Osteocyte (in vitro differentiated cells): ENCODE measurements around the gene OR2T8. TPM values are rescaled to one million over a fixed set of nuclear protein-coding genes. Genes with fewer than 3 reads are reported as not detected.
A peak's percentile ranks its signal among the peaks of the same experiment; 100 is the strongest.
"Not testable (repeated sequence)": the region's sequence is repeated elsewhere in the genome, so short reads cannot be mapped to it uniquely, and the experiment has no call there.

Experiments used
- DNase-seq: peaks from one replicate; pipeline ENCODE4 v3.0.0; 2021; ENCODE audit warnings: mixed read lengths; ENCODE audit not compliant: unreplicated experiment; ENCODE audit errors: extremely low spot score
- H3K27ac Mint-ChIP-seq: one replicate; pipeline ENCODE4 v1.8.0; 2021; ENCODE audit warnings: mild to moderate bottlenecking, mixed read lengths; ENCODE audit not compliant: unreplicated experiment
- H3K27me3 Mint-ChIP-seq: one replicate; pipeline ENCODE4 v1.8.0; 2021; ENCODE audit warnings: mixed read lengths; ENCODE audit not compliant: unreplicated experiment
- H3K36me3 Mint-ChIP-seq: one replicate; pipeline ENCODE4 v1.8.0; 2021; ENCODE audit warnings: mixed read lengths; ENCODE audit not compliant: unreplicated experiment
- H3K4me1 Mint-ChIP-seq: one replicate; pipeline ENCODE4 v1.8.0; 2021; ENCODE audit warnings: mixed read lengths; ENCODE audit not compliant: unreplicated experiment
- H3K4me3 Mint-ChIP-seq: one replicate; pipeline ENCODE4 v1.8.0; 2021; ENCODE audit warnings: mild to moderate bottlenecking, moderate library complexity, mixed read lengths; ENCODE audit not compliant: unreplicated experiment
- H3K9me3 Mint-ChIP-seq: one replicate; pipeline ENCODE4 v1.8.0; 2021; ENCODE audit warnings: mixed read lengths; ENCODE audit not compliant: unreplicated experiment
- CTCF ChIP-seq: fragments of 200-600 bp; sonication (generic); IDR thresholded peaks from 2 replicates; pipeline ENCODE4 v1.5.0; 2021; ENCODE audit warnings: antibody characterized with exemption, mild to moderate bottlenecking, moderate library complexity
- total RNA-seq: library from RNA; stranded (reverse); gene quantifications from 2 replicates; pipeline ENCODE4 v1.2.1, GENCODE V29; 2021

Gene OR2T8
- total RNA-seq, 1 donor from 2014 or later, result not detected

GRCh38 chr1:247935781-247936180, 15.7 kb downstream of the OR2T8 start:
- TF ChIP-seq CTCF, result no peak
- Mint-ChIP-seq H3K36me3 (no peaks in the 10 kb centered on the region), H3K27me3 (peaks cover 7% of the 10 kb centered on the region), H3K4me3 (no peak overlapping the region), H3K4me1 (peaks cover 3% of the 10 kb centered on the region), H3K27ac (no peak overlapping the region), H3K9me3 (no peaks in the 10 kb centered on the region)
- no peak for DNase-seq

- peaks cover 3% of the 10 kb centered on the region for H3K9me3 Mint-ChIP-seq
- peaks cover 3% of the 10 kb centered on the region for H3K4me1 Mint-ChIP-seq
- no peak for DNase-seq
- TF ChIP-seq CTCF, result no peak
- no peaks in the 10 kb centered on the region for H3K36me3 Mint-ChIP-seq
- peaks cover 5% of the 10 kb centered on the region for H3K27me3 Mint-ChIP-seq
- H3K4me3 Mint-ChIP-seq, result no peak overlapping the region
- no peak overlapping the region for H3K27ac Mint-ChIP-seq
These were observed 16.4 kb downstream of the OR2T8 start for GRCh38 chr1:247936415-247936814.

GRCh38 chr1:247936965-247937734, 17.1 kb downstream of the OR2T8 start:
- H3K4me3 Mint-ChIP-seq, result peak overlapping the region; percentile 72
- peak; percentile 81 for TF ChIP-seq CTCF
- not testable (repeated sequence) for H3K4me1 Mint-ChIP-seq, H3K27ac Mint-ChIP-seq, H3K9me3 Mint-ChIP-seq, H3K36me3 Mint-ChIP-seq, H3K27me3 Mint-ChIP-seq
- DNase-seq, result peak; percentile 93

- Mint-ChIP-seq H3K36me3 (no peaks in the 10 kb centered on the region), H3K27me3 (peaks cover 4% of the 10 kb centered on the region), H3K27ac (no peak overlapping the region), H3K4me1 (no peaks in the 10 kb centered on the region), H3K4me3 (no peak overlapping the region), H3K9me3 (peaks cover 23% of the 10 kb centered on the region)
- TF ChIP-seq CTCF, result no peak
- DNase-seq, result no peak
These were observed 22.6 kb downstream of the OR2T8 start for GRCh38 chr1:247942624-247943023.

GRCh38 chr1:247948558-247948957, 28.5 kb downstream of the OR2T8 start, which contains the start of gene OR2L8:
TSS of gene OR2L8 (plus strand) at chr1:247948858. CDS start at chr1:247948858, 0 bp downstream.
- Mint-ChIP-seq H3K36me3 (no peaks in the 10 kb centered on the region), H3K4me3 (no peak within 1 kb of the TSS), H3K27ac (no peak within 1 kb of the TSS), H3K4me1 (no peaks in the 10 kb centered on the region), H3K9me3 (peaks cover 46% of the 10 kb centered on the region), H3K27me3 (no peaks in the 10 kb centered on the region)
- TF ChIP-seq CTCF, result no peak
- DNase-seq, result no peak
